Measurements from ENCODE around the gene PLSCR1.
"Not testable (repeated sequence)": the region's sequence is repeated elsewhere in the genome, so short reads cannot be mapped to it uniquely, and the experiment has no call there.

PLSCR1 gene

GRCh38 chr3:146540236-146540635, 4.2 kb downstream of the PLSCR1 start:
- peak overlapping the region in 1 of 2 donors; percentile 40 for H3K27ac ChIP-seq (ENCODE audit: low read depth in 2 of 2, low read length in 2 of 2)
- H3K36me3 ChIP-seq (ENCODE audit: control insufficient read depth in 2 of 2, insufficient read depth in 2 of 2, low read length in 2 of 2): peaks cover 2% of the 10 kb centered on the region in 2 donors
- peaks cover 29 to 36% of the 10 kb centered on the region in 2 donors for H3K4me1 ChIP-seq (ENCODE audit: control insufficient read depth in 2 of 2, insufficient read depth in 2 of 2, low read length in 2 of 2)
- no peaks in the 10 kb centered on the region for H3K27me3 ChIP-seq (ENCODE audit: control insufficient read depth in 2 of 2, insufficient read depth in 2 of 2, low read length in 2 of 2)
- H3K4me3 ChIP-seq (ENCODE audit: low read length in 2 of 2): peak overlapping the region in 1 of 2 donors; percentile 35
- no peaks in the 10 kb centered on the region for H3K9me3 ChIP-seq (ENCODE audit: control insufficient read depth in 2 of 2, low read length in 2 of 2)
- no peak overlapping the region for H3K9ac ChIP-seq (ENCODE audit: low read depth in 1 of 2, low read length in 2 of 2)

- peaks cover 2% of the 10 kb centered on the region in 2 donors for H3K36me3 ChIP-seq (ENCODE audit: control insufficient read depth in 2 of 2, insufficient read depth in 2 of 2, low read length in 2 of 2)
- no peak overlapping the region for H3K9ac ChIP-seq (ENCODE audit: low read depth in 1 of 2, low read length in 2 of 2)
- H3K27me3 ChIP-seq (ENCODE audit: control insufficient read depth in 2 of 2, insufficient read depth in 2 of 2, low read length in 2 of 2): no peaks in the 10 kb centered on the region
- H3K4me1 ChIP-seq (ENCODE audit: control insufficient read depth in 2 of 2, insufficient read depth in 2 of 2, low read length in 2 of 2): peaks cover 29 to 36% of the 10 kb centered on the region in 2 donors
- H3K27ac ChIP-seq (ENCODE audit: low read depth in 2 of 2, low read length in 2 of 2): peak overlapping the region in 1 of 2 donors; percentile 40
- H3K4me3 ChIP-seq (ENCODE audit: low read length in 2 of 2): no peak overlapping the region
- H3K9me3 ChIP-seq (ENCODE audit: control insufficient read depth in 2 of 2, low read length in 2 of 2): no peaks in the 10 kb centered on the region
Measured at GRCh38 chr3:146539315-146539714, 5.1 kb downstream of the PLSCR1 start.

- Histone ChIP-seq H3K36me3 (ENCODE audit: control insufficient read depth in 2 of 2, insufficient read depth in 2 of 2, low read length in 2 of 2) (peaks cover 5 to 6% of the 10 kb centered on the region in 2 donors), H3K9ac (ENCODE audit: low read depth in 1 of 2, low read length in 2 of 2) (no peak overlapping the region), H3K4me3 (ENCODE audit: low read length in 2 of 2) (no peak overlapping the region), H3K9me3 (ENCODE audit: control insufficient read depth in 2 of 2, low read length in 2 of 2) (no peaks in the 10 kb centered on the region), H3K4me1 (ENCODE audit: control insufficient read depth in 2 of 2, insufficient read depth in 2 of 2, low read length in 2 of 2) (peaks cover 24 to 26% of the 10 kb centered on the region in 2 donors), H3K27ac (ENCODE audit: low read depth in 2 of 2, low read length in 2 of 2) (no peak overlapping the region), H3K27me3 (ENCODE audit: control insufficient read depth in 2 of 2, insufficient read depth in 2 of 2, low read length in 2 of 2) (no peaks in the 10 kb centered on the region)
Measured at GRCh38 chr3:146537603-146538002, 6.8 kb downstream of the PLSCR1 start.

- H3K4me3 ChIP-seq (ENCODE audit: low read length in 2 of 2): no peak overlapping the region
- H3K9me3 ChIP-seq (ENCODE audit: control insufficient read depth in 2 of 2, low read length in 2 of 2): no peaks in the 10 kb centered on the region
- no peak overlapping the region for H3K27ac ChIP-seq (ENCODE audit: low read depth in 2 of 2, low read length in 2 of 2)
- H3K4me1 ChIP-seq (ENCODE audit: control insufficient read depth in 2 of 2, insufficient read depth in 2 of 2, low read length in 2 of 2): peaks cover 21 to 22% of the 10 kb centered on the region in 2 donors
- no peaks in the 10 kb centered on the region for H3K27me3 ChIP-seq (ENCODE audit: control insufficient read depth in 2 of 2, insufficient read depth in 2 of 2, low read length in 2 of 2)
- peaks cover 11 to 12% of the 10 kb centered on the region in 2 donors for H3K36me3 ChIP-seq (ENCODE audit: control insufficient read depth in 2 of 2, insufficient read depth in 2 of 2, low read length in 2 of 2)
- H3K9ac ChIP-seq (ENCODE audit: low read depth in 1 of 2, low read length in 2 of 2): no peak overlapping the region
Measured at GRCh38 chr3:146536681-146537080, 7.7 kb downstream of the PLSCR1 start.

GRCh38 chr3:146532406-146532805, 12.0 kb downstream of the PLSCR1 start:
- Histone ChIP-seq H3K9me3 (ENCODE audit: control insufficient read depth in 2 of 2, low read length in 2 of 2) (no peaks in the 10 kb centered on the region), H3K36me3 (ENCODE audit: control insufficient read depth in 2 of 2, insufficient read depth in 2 of 2, low read length in 2 of 2) (peaks cover 17 to 22% of the 10 kb centered on the region in 2 donors), H3K27ac (ENCODE audit: low read depth in 2 of 2, low read length in 2 of 2) (no peak overlapping the region), H3K4me1 (ENCODE audit: control insufficient read depth in 2 of 2, insufficient read depth in 2 of 2, low read length in 2 of 2) (no peaks in the 10 kb centered on the region), H3K4me3 (ENCODE audit: low read length in 2 of 2) (no peak overlapping the region), H3K27me3 (ENCODE audit: control insufficient read depth in 2 of 2, insufficient read depth in 2 of 2, low read length in 2 of 2) (no peaks in the 10 kb centered on the region), H3K9ac (ENCODE audit: low read depth in 1 of 2, low read length in 2 of 2) (no peak overlapping the region)

GRCh38 chr3:146530609-146531008, 13.8 kb downstream of the PLSCR1 start:
- Histone ChIP-seq H3K9me3 (ENCODE audit: control insufficient read depth in 2 of 2, low read length in 2 of 2) (no peaks in the 10 kb centered on the region), H3K36me3 (ENCODE audit: control insufficient read depth in 2 of 2, insufficient read depth in 2 of 2, low read length in 2 of 2) (peaks cover 17 to 25% of the 10 kb centered on the region in 2 donors), H3K27me3 (ENCODE audit: control insufficient read depth in 2 of 2, insufficient read depth in 2 of 2, low read length in 2 of 2) (no peaks in the 10 kb centered on the region)

GRCh38 chr3:146529021-146529420, 15.4 kb downstream of the PLSCR1 start:
- H3K4me1 ChIP-seq (ENCODE audit: control insufficient read depth in 2 of 2, insufficient read depth in 2 of 2, low read length in 2 of 2): no peaks in the 10 kb centered on the region

More at GRCh38 chr3:146530609-146531008, 13.8 kb downstream of the PLSCR1 start:
- H3K27ac ChIP-seq (ENCODE audit: low read depth in 2 of 2, low read length in 2 of 2): no peak overlapping the region
- no peak overlapping the region for H3K9ac ChIP-seq (ENCODE audit: low read depth in 1 of 2, low read length in 2 of 2)
- H3K4me3 ChIP-seq (ENCODE audit: low read length in 2 of 2): no peak overlapping the region
- H3K4me1 ChIP-seq (ENCODE audit: control insufficient read depth in 2 of 2, insufficient read depth in 2 of 2, low read length in 2 of 2): no peaks in the 10 kb centered on the region

GRCh38 chr3:146524961-146525360, 19.4 kb downstream of the PLSCR1 start:
- H3K9me3 ChIP-seq (ENCODE audit: control insufficient read depth in 2 of 2, low read length in 2 of 2): no peaks in the 10 kb centered on the region
- no peak overlapping the region for H3K27ac ChIP-seq (ENCODE audit: low read depth in 2 of 2, low read length in 2 of 2)
- no peak overlapping the region for H3K9ac ChIP-seq (ENCODE audit: low read depth in 1 of 2, low read length in 2 of 2)
- H3K4me1 ChIP-seq (ENCODE audit: control insufficient read depth in 2 of 2, insufficient read depth in 2 of 2, low read length in 2 of 2): no peaks in the 10 kb centered on the region
- H3K4me3 ChIP-seq (ENCODE audit: low read length in 2 of 2): no peak overlapping the region
- peaks cover 28 to 34% of the 10 kb centered on the region in 2 donors for H3K36me3 ChIP-seq (ENCODE audit: control insufficient read depth in 2 of 2, insufficient read depth in 2 of 2, low read length in 2 of 2)
- no peaks in the 10 kb centered on the region for H3K27me3 ChIP-seq (ENCODE audit: control insufficient read depth in 2 of 2, insufficient read depth in 2 of 2, low read length in 2 of 2)

More at GRCh38 chr3:146529021-146529420, 15.4 kb downstream of the PLSCR1 start:
- Histone ChIP-seq H3K9ac (ENCODE audit: low read depth in 1 of 2, low read length in 2 of 2) (no peak overlapping the region), H3K27me3 (ENCODE audit: control insufficient read depth in 2 of 2, insufficient read depth in 2 of 2, low read length in 2 of 2) (no peaks in the 10 kb centered on the region), H3K36me3 (ENCODE audit: control insufficient read depth in 2 of 2, insufficient read depth in 2 of 2, low read length in 2 of 2) (peaks cover 17 to 34% of the 10 kb centered on the region in 2 donors), H3K9me3 (ENCODE audit: control insufficient read depth in 2 of 2, low read length in 2 of 2) (no peaks in the 10 kb centered on the region), H3K27ac (ENCODE audit: low read depth in 2 of 2, low read length in 2 of 2) (no peak overlapping the region), H3K4me3 (ENCODE audit: low read length in 2 of 2) (no peak overlapping the region)

GRCh38 chr3:146523531-146523930, 20.9 kb downstream of the PLSCR1 start:
- Histone ChIP-seq H3K36me3 (ENCODE audit: control insufficient read depth in 2 of 2, insufficient read depth in 2 of 2, low read length in 2 of 2) (peaks cover 33 to 37% of the 10 kb centered on the region in 2 donors), H3K27ac (ENCODE audit: low read depth in 2 of 2, low read length in 2 of 2) (no peak overlapping the region)

GRCh38 chr3:146522174-146523158, 21.9 kb downstream of the PLSCR1 start:
- Histone ChIP-seq H3K36me3 (ENCODE audit: control insufficient read depth in 2 of 2, insufficient read depth in 2 of 2, low read length in 2 of 2) (peaks cover 27 to 33% of the 10 kb centered on the region in 2 donors), H3K4me1 (ENCODE audit: control insufficient read depth in 2 of 2, insufficient read depth in 2 of 2, low read length in 2 of 2) (peaks cover 0 to 12% of the 10 kb centered on the region in 2 donors)
- H3K27me3 ChIP-seq (ENCODE audit: control insufficient read depth in 2 of 2, insufficient read depth in 2 of 2, low read length in 2 of 2); H3K4me3 ChIP-seq (ENCODE audit: low read length in 2 of 2); H3K9me3 ChIP-seq (ENCODE audit: control insufficient read depth in 2 of 2, low read length in 2 of 2); H3K27ac ChIP-seq (ENCODE audit: low read depth in 2 of 2, low read length in 2 of 2); H3K9ac ChIP-seq (ENCODE audit: low read depth in 1 of 2, low read length in 2 of 2): not testable (repeated sequence)

More at GRCh38 chr3:146523531-146523930, 20.9 kb downstream of the PLSCR1 start:
- peaks cover 0 to 2% of the 10 kb centered on the region in 2 donors for H3K4me1 ChIP-seq (ENCODE audit: control insufficient read depth in 2 of 2, insufficient read depth in 2 of 2, low read length in 2 of 2)
- no peaks in the 10 kb centered on the region for H3K27me3 ChIP-seq (ENCODE audit: control insufficient read depth in 2 of 2, insufficient read depth in 2 of 2, low read length in 2 of 2)
- H3K9me3 ChIP-seq (ENCODE audit: control insufficient read depth in 2 of 2, low read length in 2 of 2): no peaks in the 10 kb centered on the region
- H3K4me3 ChIP-seq (ENCODE audit: low read length in 2 of 2): no peak overlapping the region
- H3K9ac ChIP-seq (ENCODE audit: low read depth in 1 of 2, low read length in 2 of 2): no peak overlapping the region
